Measurements from ENCODE around the gene PLCL1. TPM values are rescaled to one million over a fixed set of nuclear protein-coding genes. Genes with fewer than 3 reads are reported as not detected.

Gene PLCL1
- polyA plus RNA-seq, 3 donors, result 0.69 to 1.4 (median 0.79) TPM

GRCh38 chr2:198116756-198117155, 312.4 kb downstream of the PLCL1 start:
- intact Hi-C loops (cut with micrococcal nuclease), result no loop called here
- Mint-ChIP-seq H3K9me3 (peaks cover 0 to 4% (median 0%) of the 10 kb centered on the region in 7 donors), H3K27ac (no peak overlapping the region)

GRCh38 chr2:198117406-198118041, 313.1 kb downstream of the PLCL1 start:
- Histone ChIP-seq H3K79me2 (ENCODE audit: insufficient read depth, low read length) (no peaks in the 10 kb centered on the region), H3K27ac (ENCODE audit: low read depth in 1 of 2, low read length in 2 of 2) (no peak overlapping the region), H3K27me3 (ENCODE audit: control insufficient read depth in 2 of 2, insufficient read depth in 2 of 2, low read length in 2 of 2) (no peaks in the 10 kb centered on the region), H2AFZ (ENCODE audit: insufficient read depth, low read depth, low read length, poor library complexity, severe bottlenecking) (no peak overlapping the region), H3K4me3 (replicated peaks in 1 of 3; ENCODE audit: low read depth in 2 of 3, low read length in 3 of 3) (no peak overlapping the region), H3K4me2 (replicated peaks; ENCODE audit: extremely low read depth, low read length, poor library complexity, severe bottlenecking) (no peak overlapping the region), H3K9ac (ENCODE audit: insufficient read depth, low read length, poor library complexity, severe bottlenecking) (no peak overlapping the region), H3K4me1 (ENCODE audit: control insufficient read depth in 1 of 2, insufficient read depth in 2 of 2, low read length in 2 of 2) (no peaks in the 10 kb centered on the region), H4K20me1 (ENCODE audit: insufficient read depth, low read length) (no peaks in the 10 kb centered on the region), H3K36me3 (replicated peaks in 1 of 2; ENCODE audit: control insufficient read depth in 1 of 2, insufficient read depth in 2 of 2, low read length in 2 of 2) (no peaks in the 10 kb centered on the region), H3K9me3 (replicated peaks in 1 of 2; ENCODE audit: control insufficient read depth in 1 of 2, insufficient read depth in 1 of 2, low read length in 2 of 2) (no peaks in the 10 kb centered on the region)
- Mint-ChIP-seq H3K27me3 (ENCODE audit: low read depth in 3 of 3) (no peaks in the 10 kb centered on the region), H3K4me1 (peaks cover 4% of the 10 kb centered on the region), H3K9me3 (peaks cover 0 to 5% (median 0%) of the 10 kb centered on the region in 7 donors), H3K36me3 (no peaks in the 10 kb centered on the region), H3K4me3 (no peak overlapping the region), H3K27ac (no peak overlapping the region)
- DNase-seq, result no peak
- TF ChIP-seq CTCF (IDR thresholded peaks at IDR 0.05), result no peak
- 63% methylated on average over 1 of the region's 4 CpGs for WGBS (ENCODE audit: insufficient coverage)
- intact Hi-C loops (cut with micrococcal nuclease), result no loop called here

More at GRCh38 chr2:198116756-198117155, 312.4 kb downstream of the PLCL1 start:
- no peak overlapping the region for H3K4me3 ChIP-seq (replicated peaks in 1 of 3; ENCODE audit: low read depth in 2 of 3, low read length in 3 of 3)
- no peak for TF ChIP-seq CTCF (IDR thresholded peaks at IDR 0.05)
- no peak overlapping the region for H3K9ac ChIP-seq (ENCODE audit: insufficient read depth, low read length, poor library complexity, severe bottlenecking)
- no peaks in the 10 kb centered on the region for H3K9me3 ChIP-seq (replicated peaks in 1 of 2; ENCODE audit: control insufficient read depth in 1 of 2, insufficient read depth in 1 of 2, low read length in 2 of 2)
- no CpG with 5 or more reads among the region's 1 CpG for WGBS (ENCODE audit: insufficient coverage)
- H3K79me2 ChIP-seq (ENCODE audit: insufficient read depth, low read length), result no peaks in the 10 kb centered on the region
- Mint-ChIP-seq H3K27me3 (ENCODE audit: low read depth in 3 of 3) (no peaks in the 10 kb centered on the region), H3K4me3 (no peak overlapping the region), H3K36me3 (no peaks in the 10 kb centered on the region), H3K4me1 (peaks cover 5% of the 10 kb centered on the region)
- H2AFZ ChIP-seq (ENCODE audit: insufficient read depth, low read depth, low read length, poor library complexity, severe bottlenecking), result no peak overlapping the region
- H3K36me3 ChIP-seq (replicated peaks in 1 of 2; ENCODE audit: control insufficient read depth in 1 of 2, insufficient read depth in 2 of 2, low read length in 2 of 2), result no peaks in the 10 kb centered on the region
- no peak for DNase-seq
- no peak overlapping the region for H3K27ac ChIP-seq (ENCODE audit: low read depth in 1 of 2, low read length in 2 of 2)
- H4K20me1 ChIP-seq (ENCODE audit: insufficient read depth, low read length), result no peaks in the 10 kb centered on the region
- no peak overlapping the region for H3K4me2 ChIP-seq (replicated peaks; ENCODE audit: extremely low read depth, low read length, poor library complexity, severe bottlenecking)
- H3K4me1 ChIP-seq (ENCODE audit: control insufficient read depth in 1 of 2, insufficient read depth in 2 of 2, low read length in 2 of 2), result no peaks in the 10 kb centered on the region
- no peaks in the 10 kb centered on the region for H3K27me3 ChIP-seq (ENCODE audit: control insufficient read depth in 2 of 2, insufficient read depth in 2 of 2, low read length in 2 of 2)

Data from CD14-positive monocyte (primary cell).